HG03025 (cell line): ENCODE data around the gene FGF2.
"Not testable (repeated sequence)": the region's sequence is repeated elsewhere in the genome, so short reads cannot be mapped to it uniquely, and the experiment has no call there.

ENCODE experiments used
- ATAC-seq: cut with Tn5 transposase; IDR thresholded peaks from one replicate; pipeline ENCODE4 v1.9.1; 2021; ENCODE audit warnings: mild to moderate bottlenecking, moderate library complexity; ENCODE audit not compliant: unreplicated experiment, low FRiP score

The FGF2 gene

DNA sequence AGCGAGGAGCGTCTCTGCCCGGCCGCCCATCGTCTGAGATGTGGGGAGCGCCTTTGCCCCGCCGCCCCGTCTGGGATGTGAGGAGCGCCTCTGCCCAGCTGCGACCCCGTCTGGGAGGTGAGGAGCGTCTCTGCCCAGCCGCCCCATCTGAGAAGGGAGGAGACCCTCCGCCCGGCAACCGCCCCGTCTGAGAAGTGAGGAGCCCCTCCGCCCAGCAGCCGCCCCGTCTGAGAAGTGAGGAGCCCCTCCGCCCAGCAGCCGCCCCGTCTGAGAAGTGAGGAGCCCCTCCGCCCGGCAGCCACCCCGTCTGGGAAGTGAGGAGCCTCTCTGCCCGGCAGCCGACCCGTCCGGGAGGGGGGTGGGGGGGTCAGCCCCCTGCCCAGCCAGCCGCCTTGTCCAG, 14.8 kb upstream of the FGF2 start:
- ATAC-seq = not testable (repeated sequence)

DNA sequence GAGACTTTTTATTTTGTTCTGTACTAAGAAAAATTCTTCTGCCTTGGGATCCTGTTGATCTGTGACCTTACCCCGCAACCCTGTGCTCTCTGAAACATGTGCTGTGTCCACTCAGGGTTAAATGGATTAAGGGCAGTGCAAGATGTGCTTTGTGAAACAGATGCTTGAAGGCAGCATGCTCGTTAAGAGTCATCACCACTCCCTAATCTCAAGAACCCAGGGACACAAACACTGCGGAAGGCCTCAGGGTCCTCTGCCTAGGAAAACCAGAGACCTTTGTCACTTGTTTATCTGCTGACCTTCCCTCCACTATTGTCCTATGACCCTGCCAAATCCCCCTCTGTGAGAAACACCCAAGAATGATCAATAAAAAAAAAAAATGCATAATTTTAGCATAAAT, 13.8 kb upstream of the FGF2 start:
- ATAC-seq = not testable (repeated sequence)

DNA sequence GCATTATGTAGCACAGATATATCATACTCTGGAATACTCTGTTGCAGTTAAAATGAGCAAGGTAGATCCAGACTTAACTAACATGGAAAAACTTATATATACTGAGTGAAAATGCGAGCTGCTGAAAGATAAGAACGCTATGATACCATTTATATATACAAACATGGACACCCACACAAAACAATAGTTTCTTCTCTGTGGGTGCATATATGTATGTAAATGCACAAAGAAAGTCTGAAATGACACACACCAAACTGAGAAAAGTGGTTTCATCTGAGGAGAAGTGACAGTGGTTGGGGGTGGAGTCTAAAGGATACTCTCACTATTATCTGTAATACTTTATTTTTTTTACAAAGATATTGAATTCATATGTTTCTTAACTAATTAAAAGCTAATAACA, 12.2 kb upstream of the FGF2 start:
- peak; percentile 100 for ATAC-seq

DNA sequence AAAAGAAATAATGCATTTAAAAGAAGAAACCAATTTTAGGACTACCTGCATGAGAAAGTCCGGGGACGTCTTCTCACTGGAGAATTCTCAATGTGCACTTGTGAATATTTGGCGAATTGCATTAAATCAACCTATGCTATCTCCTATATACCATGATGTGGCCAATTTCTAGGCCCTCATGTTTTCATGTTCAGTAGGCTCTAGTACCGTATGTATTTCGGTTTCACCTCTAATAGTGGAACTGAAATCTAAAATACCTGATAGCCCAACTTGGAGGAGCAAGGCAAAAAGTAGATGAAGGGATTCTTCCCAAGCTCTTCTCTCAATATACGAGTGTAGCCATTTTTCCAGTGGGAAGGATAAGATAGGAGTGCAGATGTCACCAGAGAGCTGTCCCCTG, 11.4 kb upstream of the FGF2 start:
- no peak for ATAC-seq

DNA sequence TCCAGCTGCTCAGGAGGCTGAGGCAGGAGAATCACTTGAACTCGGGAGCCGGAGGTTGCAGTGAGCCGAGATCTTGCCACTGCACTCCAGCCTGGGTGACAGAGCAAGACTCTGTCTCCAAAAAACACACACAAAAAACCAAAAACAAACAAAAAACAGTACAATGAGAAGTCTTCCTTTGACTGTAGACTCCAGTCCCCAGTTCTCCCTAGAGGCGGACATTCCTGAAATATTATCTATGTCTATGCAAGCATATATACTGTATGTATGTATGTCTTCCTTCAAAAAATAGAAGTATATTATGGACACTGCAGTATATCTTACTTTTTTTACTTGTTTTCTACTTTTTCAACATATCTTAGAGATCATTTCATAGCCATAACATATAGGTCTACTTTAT, 10.2 kb upstream of the FGF2 start:
- ATAC-seq = no peak

DNA sequence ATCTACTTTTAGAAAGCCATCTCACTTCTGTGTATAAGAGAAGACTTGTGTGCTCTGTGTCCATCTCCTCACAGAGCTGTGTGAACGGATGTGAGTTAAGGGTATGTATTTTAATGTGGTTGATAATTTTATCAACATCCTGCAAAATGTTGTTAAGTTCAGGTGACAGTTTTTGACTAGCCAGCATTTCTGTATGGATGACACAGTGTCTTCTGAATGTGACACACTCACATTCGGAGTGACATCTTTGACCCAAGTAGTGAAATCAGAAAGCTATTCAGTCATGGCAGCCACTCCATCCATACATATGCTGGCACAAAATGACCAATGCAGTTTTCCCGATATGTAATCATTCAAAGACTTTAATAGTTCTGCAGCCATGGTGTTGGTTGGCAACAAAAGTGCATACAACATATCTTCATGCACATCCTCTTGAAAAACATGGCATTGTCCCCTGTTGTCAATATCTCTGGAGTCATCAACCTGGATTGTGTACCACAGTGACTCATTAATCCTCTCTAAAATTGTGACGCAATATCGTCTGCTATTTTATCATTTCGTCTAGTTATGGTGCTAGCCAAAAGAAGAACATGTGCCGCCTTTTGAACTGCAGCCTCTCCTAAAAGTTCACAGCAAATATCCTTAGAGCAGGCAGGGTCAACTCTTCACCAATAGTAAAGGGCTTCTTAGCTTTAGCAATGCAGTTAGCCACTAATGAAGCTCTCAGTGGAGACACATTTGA, 6.8 kb upstream of the FGF2 start:
- ATAC-seq = no peak

DNA sequence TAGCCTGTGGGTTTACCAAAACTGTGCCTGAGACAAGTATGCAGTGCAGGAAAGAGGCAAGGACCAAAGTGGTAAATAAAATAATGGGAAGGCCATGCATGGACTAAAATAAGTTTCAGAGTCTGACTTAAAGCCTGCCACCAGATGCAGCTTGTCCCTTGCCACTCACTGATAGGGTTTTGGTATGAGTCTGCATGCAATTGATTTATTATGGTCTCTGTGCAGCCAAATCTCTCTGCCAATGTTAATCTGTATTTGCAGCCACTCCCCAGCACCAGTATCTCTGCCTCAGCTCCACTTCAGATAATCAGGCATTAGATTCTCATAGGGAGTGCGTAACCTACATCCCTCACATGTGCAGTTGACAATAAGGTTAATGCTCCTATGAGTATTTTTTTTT, 5.5 kb upstream of the FGF2 start:
- ATAC-seq = no peak

DNA sequence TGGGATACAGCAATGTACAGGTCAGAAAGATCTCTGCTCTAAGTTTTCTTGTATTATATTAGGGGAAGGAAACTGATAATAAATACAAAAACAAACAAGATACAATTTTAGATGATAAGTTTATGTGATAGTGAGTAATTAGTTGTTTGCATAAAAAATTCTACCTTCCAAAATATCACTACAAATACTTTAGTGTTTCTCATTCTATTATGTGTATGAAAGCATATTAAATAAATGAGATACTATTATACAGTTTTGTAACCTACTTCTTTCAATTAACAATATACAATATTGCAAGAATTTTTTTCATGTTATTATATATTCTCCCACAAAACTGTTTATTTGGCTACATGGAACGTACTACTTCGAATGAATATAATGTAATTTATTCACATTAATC, 4.2 kb upstream of the FGF2 start:
- no peak for ATAC-seq

DNA sequence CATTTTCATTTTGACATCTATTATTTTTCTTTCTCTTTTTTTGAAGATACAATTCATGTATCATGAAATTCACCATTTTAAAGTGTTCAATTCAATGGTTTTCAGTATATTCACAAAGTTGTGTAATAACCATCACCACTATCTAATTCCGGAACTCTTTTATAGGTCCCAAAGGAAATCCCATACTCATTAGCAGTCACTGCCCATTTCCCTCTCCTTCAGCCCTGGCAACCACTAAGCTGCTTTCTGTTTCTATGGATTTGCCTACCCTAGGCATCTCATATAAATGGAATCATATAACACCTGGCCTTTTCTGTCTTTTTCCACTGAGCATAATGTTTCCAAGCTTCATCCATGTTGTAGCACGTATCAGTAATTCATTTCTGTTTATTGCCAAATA, 3.2 kb upstream of the FGF2 start:
- ATAC-seq = no peak

DNA sequence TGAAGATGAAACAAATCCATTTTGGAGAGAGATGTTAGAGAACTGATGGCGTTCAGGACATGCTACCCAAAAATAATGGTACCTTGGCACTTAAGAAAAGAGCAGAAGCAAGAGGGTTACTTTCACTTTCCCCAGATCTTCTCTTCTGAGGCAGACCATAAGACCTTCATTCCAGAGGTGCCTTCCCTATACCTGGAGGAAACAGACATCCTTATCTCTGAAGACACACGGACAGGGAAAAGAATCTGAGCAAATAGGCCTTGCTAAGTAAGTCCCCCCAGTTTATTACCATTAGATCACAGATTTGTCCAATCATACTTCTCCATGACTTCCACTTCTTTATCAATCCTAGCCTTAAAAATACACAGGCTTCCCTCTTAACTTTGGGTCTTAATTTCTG, 2.0 kb upstream of the FGF2 start:
- ATAC-seq = no peak

DNA sequence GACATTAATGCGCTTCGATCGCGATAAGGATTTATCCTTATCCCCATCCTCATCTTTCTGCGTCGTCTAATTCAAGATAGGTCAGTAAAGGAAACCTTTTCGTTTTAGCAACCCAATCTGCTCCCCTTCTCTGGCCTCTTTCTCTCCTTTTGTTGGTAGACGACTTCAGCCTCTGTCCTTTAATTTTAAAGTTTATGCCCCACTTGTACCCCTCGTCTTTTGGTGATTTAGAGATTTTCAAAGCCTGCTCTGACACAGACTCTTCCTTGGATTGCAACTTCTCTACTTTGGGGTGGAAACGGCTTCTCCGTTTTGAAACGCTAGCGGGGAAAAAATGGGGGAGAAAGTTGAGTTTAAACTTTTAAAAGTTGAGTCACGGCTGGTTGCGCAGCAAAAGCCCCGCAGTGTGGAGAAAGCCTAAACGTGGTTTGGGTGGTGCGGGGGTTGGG, 528 bp upstream of the FGF2 start:
- no peak for ATAC-seq

DNA sequence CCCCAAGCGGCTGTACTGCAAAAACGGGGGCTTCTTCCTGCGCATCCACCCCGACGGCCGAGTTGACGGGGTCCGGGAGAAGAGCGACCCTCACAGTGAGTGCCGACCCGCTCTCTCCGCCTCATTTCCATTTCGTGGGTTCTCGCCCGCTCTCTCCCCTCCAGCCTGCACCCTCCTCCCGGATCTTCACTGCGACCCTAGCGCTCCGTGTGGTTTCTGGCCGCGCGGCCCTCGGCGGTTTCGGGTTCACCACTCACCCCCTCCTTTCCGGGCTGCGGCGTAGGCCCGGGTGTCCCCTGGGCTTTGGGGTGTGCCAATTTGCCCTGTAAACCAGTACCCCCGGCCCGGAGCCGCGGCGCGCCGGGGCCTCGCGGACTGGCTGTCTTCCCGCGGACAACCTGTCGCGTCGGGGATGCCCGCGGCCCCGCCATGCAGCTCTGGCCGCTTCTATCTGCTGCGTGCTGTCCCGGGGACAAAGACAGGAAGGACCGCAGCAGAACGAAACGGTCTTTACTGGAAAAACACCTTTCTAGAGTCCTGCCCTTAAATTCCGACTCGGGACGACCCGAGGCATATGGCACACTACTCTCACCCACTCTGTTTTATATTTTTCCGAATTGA, 737 bp downstream of the FGF2 start:
- peak; percentile 53 for ATAC-seq

DNA sequence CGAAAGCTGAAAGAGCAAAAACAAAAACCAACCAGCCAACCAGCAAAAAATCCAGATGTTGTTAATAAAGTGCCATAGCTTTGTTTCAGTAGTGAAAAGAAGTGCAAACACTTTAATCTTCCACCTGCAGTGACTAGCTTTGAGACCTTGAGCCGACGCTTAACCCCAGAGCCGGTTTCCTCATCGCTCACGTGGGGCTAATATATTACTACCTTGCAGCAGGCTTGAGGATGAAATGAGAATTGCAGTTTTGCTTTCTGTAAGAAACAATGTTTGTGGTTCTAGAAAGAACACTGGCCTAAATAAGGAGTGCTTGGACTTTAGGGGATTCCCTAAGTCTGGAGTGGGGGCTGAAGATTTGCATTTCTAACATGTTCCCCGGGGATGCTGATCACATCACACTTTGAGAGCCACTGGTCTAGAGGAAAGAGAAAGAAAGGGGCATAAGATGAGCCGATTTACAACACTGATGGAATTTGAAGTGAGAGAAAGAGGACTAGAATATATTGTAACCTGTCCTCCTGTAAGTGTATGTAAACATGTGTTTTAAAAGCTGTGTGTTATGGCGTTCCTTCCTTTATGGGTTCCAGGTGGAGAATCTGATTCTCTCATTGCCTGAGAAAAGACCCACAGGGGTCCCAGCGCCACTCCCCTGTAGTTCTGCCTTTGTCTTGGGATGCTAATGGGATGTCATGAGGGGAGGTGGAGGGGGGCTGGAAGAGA, 1.4 kb downstream of the FGF2 start:
- peak; percentile 92 for ATAC-seq

DNA sequence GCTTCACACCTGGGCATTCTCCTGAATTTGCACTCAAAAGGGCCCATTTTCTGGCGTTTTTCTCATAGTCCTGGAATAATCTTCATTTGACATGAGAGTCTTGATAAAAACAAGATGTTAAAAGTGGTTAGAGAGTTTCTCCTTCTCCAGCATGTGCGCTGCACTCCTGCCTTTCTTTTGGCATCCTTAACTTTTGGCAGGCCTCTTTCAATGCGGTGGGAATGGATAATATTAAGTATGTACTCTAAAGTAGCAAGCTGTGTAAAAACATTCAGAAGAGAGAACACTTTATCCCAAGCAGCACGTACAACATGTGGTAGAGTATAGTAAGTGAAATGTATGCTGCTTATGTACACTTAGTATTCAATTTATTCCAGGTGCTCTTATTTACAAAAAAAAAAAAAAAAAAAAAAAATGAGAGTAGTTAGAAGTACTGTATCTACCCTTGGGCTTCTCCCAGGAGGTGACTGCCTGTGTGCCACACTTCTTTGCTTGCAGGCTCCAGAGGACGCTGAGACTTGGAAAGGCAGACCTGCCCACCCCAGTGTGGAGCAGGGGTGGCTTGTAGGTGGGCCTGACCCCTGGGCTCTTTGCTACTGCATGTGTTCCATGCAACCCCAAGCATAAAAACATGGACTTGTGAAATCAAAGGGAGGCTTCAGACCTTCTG, 3.9 kb downstream of the FGF2 start:
- ATAC-seq = no peak

DNA sequence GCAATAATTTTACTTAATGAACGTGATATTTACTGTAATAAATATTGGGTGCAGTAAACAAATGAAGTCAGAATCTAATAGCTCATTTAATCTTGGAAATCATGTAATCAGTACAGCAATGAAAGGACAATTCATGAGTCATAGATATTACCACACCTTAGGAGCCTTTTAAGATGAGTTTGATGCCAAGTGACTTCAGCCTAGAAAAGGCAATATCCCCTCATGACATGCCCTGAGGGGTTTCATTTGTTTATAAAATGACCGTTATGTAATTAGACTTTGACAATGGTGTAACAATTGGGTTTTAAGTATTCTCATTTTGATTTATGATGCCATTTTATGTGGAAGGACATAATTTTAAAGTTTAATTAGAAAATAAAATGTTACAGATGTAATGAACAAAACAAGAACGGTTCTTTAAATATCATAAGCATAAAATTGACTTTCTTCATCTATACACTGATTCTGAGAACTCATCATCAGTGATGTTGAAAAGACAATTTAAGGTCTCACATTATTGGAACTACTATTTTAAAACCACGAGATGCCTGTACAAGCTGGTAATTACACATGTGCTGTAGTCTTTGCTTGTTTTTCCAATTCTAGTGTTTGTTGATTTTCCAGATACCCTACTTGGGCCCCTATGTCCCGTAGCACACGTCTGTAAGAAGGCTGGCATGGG, 5.0 kb downstream of the FGF2 start:
- no peak for ATAC-seq

DNA sequence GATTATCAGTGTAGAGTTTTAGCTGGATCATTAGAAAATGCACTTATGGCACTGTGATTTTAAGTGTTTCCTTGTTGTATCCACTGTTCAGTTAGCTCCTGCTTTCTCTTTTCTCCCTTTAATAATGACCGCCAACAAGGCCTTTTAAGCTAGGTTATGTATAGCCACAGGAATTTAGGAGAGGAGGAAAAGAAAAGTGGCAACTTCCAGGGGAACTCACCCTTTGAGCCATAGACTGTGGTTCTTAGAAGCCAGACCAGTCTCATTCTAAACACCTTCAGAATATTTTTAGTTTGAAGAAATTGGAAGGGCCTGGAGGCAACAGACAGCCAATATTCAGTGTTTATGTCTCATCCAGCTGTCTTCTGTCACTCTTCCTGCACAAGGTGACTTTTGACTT, 6.1 kb downstream of the FGF2 start:
- no peak for ATAC-seq

DNA sequence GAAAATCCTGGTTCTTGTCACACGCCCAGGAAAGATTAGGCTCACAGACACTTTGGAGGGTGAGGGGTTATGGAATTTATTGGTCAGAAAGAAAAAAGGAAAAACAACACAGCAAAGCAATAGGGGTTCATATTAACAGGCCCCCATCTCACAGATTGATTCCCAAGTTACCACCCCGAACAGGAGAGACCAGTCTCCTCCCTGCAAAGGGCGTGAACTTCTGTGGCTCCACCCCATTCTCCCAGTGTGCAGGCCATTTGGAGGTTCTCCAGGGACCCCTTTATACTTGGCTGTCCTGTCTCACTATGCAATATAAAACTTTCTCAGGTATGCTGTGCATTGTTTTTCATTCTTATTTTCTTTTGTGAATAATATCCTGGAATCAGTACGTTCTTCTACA, 7.4 kb downstream of the FGF2 start:
- ATAC-seq = no peak

DNA sequence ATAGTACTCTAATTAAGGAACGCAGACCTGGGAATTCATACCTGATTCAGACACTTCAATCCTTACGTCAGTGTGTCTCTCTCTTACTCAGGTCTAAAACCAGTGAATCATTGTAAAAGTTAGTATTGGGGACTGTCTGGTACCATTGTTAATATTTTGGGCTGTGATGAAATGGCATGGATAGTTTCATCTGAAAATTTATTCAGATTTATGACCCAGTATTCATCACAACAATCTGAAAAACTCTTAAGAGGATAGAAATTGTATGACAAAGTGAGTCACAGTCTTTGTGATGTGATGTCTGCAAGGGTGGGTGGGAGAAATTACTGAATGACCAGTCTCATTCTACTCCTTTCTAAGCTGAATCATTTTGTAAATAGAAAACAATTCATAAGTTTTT, 10.3 kb downstream of the FGF2 start:
- ATAC-seq = no peak

DNA sequence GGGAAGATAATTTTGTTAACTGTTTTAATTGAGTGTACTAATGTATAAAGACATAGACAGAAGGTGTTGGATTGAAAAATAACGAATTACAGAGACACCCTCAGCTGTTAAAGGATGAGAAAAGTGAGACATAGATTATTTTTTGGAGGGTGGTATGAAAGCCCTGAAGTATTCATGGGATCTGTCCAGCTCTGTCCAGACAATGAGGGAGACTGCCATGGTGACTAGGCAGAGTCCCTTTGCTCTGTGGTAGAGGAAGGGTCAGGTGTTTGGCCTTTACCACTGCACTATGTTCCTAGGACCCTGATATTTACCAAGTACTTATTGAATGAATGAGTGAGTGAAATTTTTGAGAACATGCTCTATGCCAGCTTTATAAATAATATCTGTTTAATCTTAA, 11.4 kb downstream of the FGF2 start:
- ATAC-seq = no peak

DNA sequence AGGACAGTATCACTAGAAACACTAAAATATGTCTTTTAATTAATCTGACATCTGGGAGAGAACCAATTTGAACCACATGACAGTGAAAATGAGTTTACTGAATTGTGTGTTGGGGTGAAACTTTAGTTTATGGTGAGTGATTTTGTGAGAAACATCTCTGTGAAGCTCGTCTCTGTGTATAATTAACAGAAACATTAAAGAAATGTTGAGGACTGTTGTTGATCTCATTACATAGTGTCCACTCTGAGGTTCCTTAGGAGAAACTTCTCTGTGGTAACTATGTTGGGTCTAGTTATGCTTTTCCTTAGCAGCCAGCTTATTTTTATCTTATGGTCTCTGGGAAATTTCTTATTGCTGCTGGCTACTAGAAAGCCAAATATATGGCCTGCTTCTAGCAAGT, 15.8 kb downstream of the FGF2 start:
- no peak for ATAC-seq
